Measurements from ENCODE around the gene TRPT1.

DNA sequence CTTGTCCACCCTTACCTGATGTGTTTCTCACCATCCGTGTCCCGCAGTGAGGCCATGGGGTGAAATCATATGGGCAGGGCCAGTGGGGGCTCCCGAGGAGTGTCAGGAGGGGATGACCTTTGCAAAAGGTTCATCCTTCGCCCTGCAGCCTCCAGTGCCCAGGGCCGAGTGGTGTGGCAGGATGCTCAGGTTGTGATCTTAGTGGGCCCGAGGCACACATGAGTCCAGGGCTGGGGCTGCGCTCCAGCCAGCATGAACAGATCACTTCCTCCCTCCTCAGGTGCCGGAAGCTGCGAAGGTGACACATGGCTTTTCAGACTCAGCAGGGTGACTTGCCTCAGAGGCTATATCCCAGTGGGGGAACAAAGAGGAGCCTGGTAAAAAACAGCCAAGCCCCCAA, 12.1 kb upstream of the TRPT1 start:
- TF ChIP-seq ZNF664 (tag by site-specific recombination; IDR thresholded peaks at IDR 0.05), result no peak
- no peak for TF ChIP-seq ZNF19 (tag by site-specific recombination; IDR thresholded peaks at IDR 0.05; ENCODE audit: low read depth)
- TF ChIP-seq, protein P1, sequence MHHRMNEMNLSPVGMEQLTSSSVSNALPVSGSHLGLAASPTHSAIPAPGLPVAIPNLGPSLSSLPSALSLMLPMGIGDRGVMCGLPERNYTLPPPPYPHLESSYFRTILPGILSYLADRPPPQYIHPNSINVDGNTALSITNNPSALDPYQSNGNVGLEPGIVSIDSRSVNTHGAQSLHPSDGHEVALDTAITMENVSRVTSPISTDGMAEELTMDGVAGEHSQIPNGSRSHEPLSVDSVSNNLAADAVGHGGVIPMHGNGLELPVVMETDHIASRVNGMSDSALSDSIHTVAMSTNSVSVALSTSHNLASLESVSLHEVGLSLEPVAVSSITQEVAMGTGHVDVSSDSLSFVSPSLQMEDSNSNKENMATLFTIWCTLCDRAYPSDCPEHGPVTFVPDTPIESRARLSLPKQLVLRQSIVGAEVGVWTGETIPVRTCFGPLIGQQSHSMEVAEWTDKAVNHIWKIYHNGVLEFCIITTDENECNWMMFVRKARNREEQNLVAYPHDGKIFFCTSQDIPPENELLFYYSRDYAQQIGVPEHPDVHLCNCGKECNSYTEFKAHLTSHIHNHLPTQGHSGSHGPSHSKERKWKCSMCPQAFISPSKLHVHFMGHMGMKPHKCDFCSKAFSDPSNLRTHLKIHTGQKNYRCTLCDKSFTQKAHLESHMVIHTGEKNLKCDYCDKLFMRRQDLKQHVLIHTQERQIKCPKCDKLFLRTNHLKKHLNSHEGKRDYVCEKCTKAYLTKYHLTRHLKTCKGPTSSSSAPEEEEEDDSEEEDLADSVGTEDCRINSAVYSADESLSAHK (tag by site-specific recombination; IDR thresholded peaks at IDR 0.05), result no peak
- TF ChIP-seq ZFP69B (tag by site-specific recombination; IDR thresholded peaks at IDR 0.05), result no peak
- no peak for TF ChIP-seq ZBTB26 (tag by site-specific recombination; optimal IDR thresholded peaks at IDR 0.05)

Data from HEK293 (cell line).